Measurements from ENCODE around the gene MUC21. TPM values are rescaled to one million over a fixed set of nuclear protein-coding genes. Genes with fewer than 3 reads are reported as not detected.

Gene MUC21
- under 1 TPM in 1 of 4 donors, not detected in 3; 0.04 TPM for polyA plus RNA-seq (ENCODE audit: insufficient read length in 4 of 4)

DNA sequence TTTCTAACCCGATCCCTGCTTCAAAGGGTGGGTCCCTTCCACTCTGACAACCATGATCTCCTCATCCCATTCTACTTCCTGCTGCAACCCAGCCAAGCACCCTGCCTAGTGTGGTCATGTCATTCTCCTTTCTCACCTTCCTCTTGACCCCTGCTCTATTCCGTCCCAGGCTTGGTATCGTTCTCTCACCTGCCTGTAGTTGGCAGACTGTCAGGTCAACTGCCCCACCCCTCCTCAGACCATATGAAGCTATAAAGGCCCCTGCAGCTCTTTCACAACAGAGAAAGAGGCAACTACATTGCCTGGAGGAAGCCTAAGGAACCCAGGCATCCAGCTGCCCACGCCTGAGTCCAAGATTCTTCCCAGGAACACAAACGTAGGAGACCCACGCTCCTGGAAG lies at the start of gene MUC21:
Gene MUC21 (plus strand): TSS at position 280 of the 400 bp plus-strand sequence. CDS start 241 bp downstream, outside the sequence.
- DNase-seq (ENCODE audit: low read depth in 4 of 4, low spot score in 3 of 4): no peak

DNA sequence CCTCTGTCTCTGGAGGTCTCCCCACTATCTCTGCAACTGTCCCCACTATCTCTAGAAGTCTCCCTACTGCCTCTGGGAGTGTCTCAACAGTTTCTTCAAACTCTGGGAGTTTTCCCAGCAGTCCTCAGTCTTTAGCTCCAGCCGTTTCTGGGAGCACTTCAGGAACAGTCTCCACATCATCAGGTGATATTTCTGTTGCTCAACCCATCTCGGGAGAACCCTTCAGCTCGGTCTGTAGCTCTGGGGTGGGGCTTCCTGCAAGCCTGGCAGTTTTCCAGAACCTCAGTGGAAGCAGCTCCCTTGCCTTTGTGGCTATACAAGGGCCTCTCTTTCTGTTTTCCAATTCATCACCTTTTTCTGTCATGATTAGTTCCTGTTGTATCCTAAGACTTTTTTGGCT lies 48.5 kb upstream of the MUC21 start:
- DNase-seq (ENCODE audit: low read depth in 4 of 4, low spot score in 3 of 4): no peak

DNA sequence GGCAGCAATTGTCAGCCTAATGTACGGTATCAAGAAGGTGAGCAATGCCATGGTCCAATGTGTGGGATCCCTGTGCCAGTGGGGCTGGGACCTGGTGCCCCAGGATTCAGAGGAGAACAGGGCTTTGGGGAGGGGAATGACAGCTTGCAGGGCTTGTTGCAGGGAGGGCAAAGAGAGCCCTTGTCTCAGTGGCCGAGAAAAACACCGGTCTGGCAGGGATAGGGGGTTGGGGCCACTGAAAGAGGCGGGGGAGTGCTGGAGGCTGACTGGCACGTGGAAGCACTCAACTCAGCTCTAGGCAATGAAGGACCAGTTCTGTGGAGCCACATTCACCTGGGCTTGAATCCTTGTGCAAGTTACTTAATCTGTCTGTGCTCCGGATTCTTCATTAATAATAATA lies 46.3 kb upstream of the MUC21 start:
- no peak for DNase-seq (ENCODE audit: low read depth in 4 of 4, low spot score in 3 of 4)

DNA sequence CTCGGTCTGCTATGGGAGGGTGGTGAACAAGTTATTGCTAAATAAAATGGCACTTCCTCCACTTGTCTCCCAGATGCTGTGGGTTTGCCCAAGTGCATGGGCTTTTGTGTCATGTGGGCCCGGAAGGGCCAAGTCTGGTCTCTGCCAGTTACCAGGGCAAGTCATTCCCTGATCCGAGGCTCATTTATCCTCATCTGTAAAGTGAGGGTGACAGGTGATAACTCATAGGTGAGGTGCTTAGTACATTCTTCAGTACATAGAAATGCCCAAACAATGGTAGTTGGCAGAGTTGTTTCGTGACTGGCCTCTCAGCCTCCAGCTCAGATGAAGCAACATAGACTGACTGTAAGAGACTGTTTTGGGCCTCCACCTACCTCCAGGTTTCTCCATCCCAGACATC lies 44.8 kb upstream of the MUC21 start:
- DNase-seq (ENCODE audit: low read depth in 4 of 4, low spot score in 3 of 4): no peak

DNA sequence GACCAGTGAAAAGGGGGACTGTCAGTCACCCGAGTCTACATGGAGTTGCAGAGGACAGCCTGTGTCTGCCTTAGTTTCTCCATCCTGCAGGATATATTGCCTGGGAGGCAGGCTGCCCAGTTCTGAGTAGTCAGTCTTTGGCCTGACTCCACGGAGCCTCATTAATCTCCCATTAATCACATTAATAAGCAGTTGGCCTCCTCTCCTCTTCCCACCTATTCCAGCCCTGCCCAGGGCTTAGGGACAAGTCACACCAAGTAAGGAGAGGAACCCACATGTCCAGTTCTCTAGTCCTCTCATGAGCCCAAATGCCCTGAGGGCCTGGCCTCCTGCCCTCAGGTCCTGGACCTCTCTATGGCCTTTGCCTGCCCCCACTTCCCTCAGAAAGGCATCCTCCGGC lies 44.0 kb upstream of the MUC21 start:
- DNase-seq (ENCODE audit: low read depth in 4 of 4, low spot score in 3 of 4): no peak

DNA sequence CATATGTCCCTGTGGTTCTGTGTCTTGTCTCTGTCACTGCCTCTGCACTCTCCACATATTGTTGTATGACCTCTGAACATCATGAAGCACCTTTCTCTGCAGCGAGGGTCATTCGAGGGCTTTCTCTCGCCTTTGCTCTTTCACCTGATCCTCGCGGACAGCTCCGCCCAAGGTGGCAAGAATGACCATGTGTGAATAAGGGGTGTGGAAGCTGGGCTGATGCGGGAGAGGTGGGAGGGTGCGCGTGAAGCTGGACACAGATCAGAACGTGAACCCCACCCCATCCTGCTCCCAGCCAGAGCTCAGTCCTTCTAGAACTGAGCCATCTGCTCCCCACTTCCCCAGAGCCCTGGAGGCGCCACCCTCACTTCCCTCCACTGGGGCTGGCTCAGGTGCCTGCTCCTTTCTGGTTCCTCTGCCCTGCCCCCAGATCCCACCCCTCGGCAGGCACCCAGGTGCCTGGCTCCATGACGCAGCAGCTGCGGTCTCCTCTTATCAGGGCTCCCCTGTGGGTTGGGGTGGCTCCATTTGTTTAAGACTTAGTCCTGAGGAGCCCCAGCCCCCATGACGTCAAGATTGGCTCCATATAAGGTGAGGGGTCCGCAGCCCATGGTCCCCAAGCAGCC lies 43.0 kb upstream of the MUC21 start, which contains the start of gene MUCL3:
Gene MUCL3 (plus strand): TSS at position 613 of the 626 bp plus-strand sequence. CDS start 27 bp downstream, outside the sequence.
- no peak for DNase-seq (ENCODE audit: low read depth in 4 of 4, low spot score in 3 of 4)

DNA sequence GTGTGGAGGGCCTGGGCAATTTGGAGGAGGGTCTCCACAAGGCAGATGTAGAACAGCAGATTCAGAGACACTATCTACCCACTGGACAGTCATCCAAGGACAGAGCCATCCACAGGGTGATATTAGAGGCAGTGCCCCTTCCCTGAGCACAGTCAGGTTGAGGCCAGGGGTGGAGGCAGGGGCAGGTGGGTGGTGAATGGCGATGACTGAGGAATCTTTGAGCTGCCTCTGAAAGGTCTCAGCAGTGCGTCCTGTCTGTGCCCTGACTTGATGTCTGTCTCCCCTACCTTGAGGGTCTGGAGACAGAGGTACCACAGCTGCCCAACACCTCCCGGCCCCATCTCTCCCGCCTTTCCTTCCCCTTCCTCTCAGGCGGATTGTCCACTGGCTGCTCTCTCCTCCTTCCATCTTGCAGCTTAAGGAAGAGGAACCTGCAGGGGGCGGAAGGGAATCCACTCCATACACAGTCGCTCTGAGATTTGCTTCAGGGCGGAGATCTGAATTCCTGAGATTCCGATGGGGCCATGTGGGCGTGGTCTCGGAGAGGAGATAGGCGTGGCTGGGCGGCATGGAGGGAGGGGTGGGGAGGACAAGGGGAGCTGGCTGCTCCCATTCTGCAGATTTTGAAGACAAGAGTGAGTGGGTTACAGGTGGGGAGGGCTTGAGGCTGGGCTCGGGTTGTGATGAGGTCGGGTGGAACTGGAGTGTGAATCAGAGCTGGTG lies 41.0 kb upstream of the MUC21 start:
- peak; percentile 50 to 71 (median 63) for DNase-seq (ENCODE audit: low read depth in 4 of 4, low spot score in 3 of 4)

DNA sequence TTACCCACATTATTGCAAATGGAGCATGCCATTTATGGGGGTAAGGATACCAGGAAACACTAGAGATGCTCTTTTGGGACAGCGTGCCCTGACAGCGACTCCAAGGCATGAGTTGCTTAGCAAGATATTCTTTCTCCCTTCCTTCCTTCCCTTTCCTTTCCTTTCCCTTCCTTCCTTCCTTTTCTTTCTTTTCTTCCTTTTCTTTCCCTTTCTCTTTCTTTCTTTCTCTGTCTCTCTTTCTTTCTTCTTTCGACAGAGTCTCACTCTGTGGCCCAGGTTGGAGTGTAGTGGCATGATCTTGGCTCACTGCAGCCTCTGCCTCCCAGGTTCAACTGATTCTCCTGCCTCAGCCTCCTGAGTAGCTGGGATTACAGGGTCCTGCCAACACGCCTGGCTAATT lies 39.5 kb upstream of the MUC21 start:
- DNase-seq (ENCODE audit: low read depth in 4 of 4, low spot score in 3 of 4): no peak

DNA sequence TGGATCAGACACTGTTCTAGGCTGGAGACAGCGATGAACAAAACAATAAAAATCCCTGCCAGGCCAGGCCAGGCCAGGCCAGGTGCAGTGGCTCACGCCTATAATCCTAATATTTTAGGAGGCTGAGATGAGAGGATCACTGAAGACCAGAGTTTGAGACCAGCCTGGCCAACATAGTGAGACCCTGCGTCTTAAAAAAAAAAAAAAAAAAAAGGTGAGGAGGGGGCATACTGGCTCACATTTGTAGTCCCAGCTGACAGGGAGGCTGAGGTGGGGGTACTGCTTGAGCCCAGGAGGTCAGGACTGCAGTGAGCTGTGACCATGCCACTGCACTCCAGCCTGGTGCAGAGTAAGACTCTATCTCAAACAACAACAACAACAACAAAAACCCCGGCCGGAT lies 38.2 kb upstream of the MUC21 start:
- DNase-seq (ENCODE audit: low read depth in 4 of 4, low spot score in 3 of 4): no peak

DNA sequence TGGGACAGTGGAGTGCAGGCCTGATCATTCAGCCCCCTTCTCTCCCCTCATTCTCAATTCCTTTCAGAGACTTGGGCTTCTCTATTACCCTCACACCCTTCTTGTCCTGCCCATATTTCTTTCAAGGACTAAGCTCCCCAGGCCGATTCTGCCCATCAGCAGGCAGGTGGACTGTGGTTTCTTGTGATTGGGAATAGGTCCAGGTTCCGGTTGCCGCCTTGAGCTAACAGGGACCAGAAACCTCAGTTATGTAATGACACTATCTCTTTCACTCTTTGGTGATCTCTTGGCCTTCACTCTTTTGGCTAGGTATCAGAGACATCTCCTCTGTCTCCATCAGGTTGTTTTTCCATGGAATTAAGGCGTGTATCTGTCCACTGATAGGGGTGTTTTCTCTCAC lies 36.3 kb upstream of the MUC21 start:
- no peak for DNase-seq (ENCODE audit: low read depth in 4 of 4, low spot score in 3 of 4)

DNA sequence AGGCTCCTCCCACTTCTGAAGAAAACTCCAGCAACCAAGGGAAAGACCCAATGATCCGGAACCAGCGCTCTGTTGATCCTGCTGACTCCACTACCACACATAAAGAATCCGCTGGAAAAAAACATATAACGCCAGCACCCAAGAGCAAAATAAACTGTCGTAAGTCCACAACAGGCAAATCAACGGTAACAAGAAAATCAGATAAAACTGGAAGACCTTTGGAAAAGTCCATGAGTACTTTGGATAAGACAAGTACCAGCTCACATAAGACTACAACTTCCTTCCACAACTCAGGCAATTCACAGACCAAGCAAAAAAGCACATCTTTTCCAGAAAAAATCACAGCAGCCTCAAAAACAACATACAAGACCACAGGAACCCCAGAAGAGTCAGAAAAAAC lies 34.7 kb upstream of the MUC21 start:
- DNase-seq (ENCODE audit: low read depth in 4 of 4, low spot score in 3 of 4): no peak

DNA sequence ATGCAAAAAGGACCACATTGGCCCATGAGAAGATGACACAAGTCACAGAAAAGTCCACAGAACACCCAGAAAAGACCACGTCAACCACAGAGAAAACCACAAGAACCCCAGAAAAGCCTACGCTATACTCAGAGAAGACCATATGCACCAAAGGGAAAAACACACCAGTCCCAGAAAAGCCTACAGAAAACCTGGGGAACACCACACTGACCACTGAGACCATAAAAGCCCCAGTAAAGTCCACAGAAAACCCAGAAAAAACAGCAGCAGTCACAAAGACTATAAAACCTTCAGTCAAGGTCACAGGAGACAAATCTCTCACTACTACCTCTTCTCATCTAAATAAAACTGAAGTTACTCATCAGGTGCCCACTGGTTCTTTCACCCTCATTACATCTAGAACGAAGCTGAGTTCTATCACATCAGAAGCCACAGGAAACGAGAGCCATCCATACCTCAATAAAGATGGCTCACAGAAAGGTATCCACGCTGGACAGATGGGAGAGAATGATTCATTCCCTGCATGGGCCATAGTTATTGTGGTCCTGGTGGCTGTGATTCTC lies 31.5 kb upstream of the MUC21 start:
- DNase-seq (ENCODE audit: low read depth in 4 of 4, low spot score in 3 of 4): no peak

DNA sequence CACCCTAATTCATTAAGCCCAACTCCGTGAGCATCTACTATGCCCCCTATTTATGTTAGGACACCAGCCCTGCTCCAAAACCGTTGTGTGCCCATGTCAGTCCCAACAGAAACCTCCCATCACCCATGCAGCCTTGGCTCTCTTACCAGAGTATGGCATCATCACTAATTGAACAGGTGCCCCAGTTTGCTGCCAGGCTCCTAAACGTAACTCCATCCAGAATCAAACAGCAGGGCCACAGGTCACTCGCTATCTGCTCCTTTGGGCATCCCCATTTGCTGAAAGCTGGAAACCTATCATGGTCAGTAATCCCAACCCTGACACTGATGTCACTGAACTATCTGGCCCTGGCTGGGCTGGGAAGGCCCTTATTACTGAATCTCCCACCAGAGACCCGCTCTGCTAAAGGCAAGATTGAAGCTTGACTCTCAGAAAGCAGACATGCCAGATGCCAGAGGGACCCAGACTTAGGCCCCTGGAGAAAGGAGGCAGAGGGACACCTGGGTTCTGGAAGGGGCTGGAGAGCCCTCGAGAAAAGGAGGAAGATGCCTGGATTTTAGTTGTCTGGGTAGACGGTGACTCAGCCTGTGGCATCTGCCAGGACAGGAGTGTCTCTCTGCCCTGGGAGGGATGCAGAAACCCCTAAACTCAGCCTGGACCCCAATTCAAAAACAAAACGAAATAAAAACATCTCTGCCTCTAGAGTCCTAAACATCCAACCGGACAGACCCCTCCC lies 28.7 kb upstream of the MUC21 start:
- no peak for DNase-seq (ENCODE audit: low read depth in 4 of 4, low spot score in 3 of 4)

DNA sequence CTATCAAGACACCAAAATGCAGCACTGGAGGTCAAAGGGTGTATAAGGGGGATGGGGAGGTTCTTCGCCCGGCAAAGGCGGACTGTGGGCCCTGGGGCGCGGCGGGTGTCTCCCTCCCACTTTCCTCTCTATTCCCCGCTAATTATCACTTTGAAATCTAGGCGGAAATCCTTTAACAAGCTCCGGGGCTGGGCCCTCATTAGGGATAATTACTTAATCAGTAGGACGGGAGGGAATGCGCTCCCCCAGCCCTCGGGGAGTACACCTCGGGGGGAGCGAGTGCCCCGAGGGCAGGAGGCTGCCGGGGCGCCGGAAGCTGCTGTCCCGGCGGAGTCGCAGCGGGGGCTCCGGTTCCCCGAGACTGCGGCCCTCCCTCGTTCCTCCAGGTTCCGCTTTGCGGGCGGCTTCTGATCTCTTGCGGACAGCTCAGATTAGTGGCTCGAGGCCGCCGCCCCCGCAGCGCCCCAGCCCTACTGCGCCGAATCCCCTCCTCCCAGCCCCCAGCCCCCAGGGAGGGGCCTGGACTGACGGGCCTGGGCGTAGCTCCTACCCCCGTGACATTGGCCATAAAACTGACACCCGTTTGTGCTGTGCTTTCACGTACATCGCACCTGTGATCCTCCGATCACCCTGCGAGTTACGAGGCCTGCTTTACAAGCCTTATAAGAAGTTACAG lies 28.0 kb upstream of the MUC21 start:
- peak in 2 of 4 donors; percentile 48 for DNase-seq (ENCODE audit: low read depth in 4 of 4, low spot score in 3 of 4)

DNA sequence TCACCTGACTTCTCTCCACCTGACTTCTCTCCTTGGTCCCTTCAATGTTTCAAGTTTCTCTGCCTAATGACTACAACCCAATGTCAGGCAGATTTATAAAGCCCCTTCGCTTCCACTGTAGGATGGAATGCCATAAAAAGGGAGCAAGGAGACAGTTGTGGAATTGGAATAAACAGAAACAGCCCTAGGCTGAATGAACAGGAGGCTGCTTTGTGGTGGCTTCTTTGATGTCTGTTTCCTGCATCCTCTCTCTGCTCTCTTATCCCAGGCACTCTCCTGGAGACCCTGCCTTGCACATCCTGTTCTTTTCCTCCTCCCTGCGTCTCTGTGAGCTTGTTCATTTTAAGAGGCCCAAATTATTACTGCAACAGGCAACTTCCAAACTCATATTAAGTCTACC lies 25.8 kb upstream of the MUC21 start:
- DNase-seq (ENCODE audit: low read depth in 4 of 4, low spot score in 3 of 4): no peak

DNA sequence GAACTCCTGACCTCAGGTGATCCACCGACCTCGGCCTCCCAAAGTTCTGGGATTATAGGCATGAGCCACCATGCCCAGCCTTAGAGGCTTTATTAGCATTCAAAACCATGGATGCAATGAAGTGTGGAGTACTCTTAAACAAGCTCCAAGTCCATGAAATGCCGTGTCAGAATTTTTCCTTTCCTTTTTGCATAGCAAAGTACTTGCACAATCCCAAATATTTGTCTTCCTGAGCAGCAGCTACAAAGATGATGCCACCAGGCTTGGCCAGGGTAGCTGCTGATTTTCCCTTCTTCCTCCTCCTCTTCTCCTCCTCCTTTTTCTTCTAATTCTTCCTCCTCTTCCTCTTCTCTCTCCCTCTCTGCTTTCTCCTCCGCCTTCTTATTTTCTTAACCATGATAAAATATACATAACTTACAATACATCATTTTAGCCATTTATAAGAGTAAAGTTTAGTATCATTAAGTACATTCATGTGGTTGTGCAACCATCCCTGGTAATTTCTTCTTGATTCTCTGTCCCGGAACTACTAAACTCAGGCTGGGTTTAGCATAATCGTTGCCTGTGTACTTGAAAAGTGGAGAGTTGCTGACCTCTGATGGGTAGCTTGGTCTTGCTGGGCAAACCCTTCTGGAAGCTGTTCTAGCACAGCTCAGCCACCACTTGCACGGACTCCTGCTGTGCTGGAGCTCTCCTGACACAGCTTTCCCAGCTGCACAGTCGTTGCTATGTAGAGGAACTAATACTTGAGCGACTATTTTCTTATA lies 22.4 kb upstream of the MUC21 start:
- DNase-seq (ENCODE audit: low read depth in 4 of 4, low spot score in 3 of 4): no peak

DNA sequence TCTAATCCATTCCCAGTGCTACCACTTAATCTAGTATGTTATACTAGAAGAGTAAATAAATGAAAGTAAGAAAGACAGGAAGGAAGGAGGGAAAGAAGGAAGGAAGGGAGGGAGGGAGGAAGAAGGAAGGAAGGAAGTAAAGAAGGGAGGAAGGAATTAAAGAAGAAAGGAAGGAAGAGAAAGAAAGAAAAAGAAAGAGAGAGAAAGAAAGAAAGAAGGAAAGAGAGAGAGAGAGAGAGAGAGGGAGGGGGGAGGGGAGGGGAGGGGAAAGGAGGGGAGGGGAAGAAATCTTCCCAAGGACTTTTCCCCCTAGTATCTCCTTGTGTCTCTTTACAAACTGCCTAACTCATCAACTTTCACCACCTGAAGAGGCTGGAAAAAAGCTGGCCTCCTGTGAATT lies 20.8 kb upstream of the MUC21 start:
- no peak for DNase-seq (ENCODE audit: low read depth in 4 of 4, low spot score in 3 of 4)

DNA sequence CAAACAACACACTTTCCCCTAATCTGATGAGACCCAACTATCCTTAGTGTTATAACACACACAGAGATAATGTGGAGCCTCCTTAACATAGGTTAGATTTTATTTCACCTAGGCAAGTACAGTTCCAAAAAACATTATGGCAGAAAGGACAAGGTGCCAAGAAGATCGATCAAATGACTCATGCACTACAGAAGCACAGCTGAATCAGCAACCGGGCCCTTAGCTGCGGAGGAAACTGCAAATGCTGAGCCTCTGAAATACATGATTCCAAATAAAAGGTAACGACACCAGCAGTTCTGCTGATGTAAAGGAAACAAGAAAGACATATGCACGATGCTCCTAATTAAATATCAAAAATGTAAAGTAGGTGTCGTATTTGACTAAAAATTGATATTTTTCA lies 19.9 kb upstream of the MUC21 start:
- no peak for DNase-seq (ENCODE audit: low read depth in 4 of 4, low spot score in 3 of 4)

DNA sequence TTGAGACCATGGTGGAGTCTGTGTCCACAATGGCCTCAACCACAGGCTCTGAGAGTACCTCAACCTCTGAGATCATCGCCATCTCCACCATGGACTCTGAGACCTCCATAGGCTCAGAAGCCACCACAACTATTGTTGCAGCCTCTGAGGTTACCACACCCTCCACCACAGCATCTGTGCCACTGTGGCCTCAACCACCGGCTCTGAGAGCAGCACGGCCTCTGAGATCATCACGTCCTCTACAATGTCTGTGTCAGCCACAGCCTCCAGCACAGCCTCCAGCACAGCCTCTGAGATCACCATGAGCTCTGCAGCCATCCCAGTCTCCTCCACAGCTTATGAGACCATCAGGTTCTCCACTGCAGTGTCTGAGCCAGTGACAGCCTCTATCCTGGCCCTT lies 19.4 kb upstream of the MUC21 start:
- DNase-seq (ENCODE audit: low read depth in 4 of 4, low spot score in 3 of 4): no peak

DNA sequence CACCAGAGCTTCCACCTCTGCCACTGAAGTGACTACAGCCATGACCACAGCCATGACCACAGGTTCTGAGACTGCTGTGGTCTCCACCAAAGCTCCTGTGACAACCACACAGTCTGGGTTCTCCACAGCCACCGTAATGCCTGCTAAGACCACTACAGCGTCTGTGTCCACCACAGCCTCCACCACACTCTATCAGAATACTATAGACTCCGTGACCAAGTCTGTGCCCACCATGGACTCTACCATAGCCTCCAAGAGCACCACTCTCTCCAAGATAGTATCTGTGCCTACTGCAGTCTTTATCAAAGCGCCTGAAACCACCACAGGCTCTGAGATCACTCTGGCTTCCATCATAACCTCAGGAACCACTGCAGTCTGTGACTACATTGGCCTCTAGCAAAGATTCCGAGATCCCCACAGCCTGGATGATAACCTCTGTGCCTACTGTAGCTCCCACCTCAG lies 18.3 kb upstream of the MUC21 start:
- DNase-seq (ENCODE audit: low read depth in 4 of 4, low spot score in 3 of 4): no peak
